Measurements from ENCODE around the gene CTNND2.
"Not testable (repeated sequence)": the region's sequence is repeated elsewhere in the genome, so short reads cannot be mapped to it uniquely, and the experiment has no call there.

CTNND2 gene

GRCh38 chr5:11143456-11144267 lies 760.6 kb downstream of the CTNND2 start:
- DNase-seq, result no peak

DNA sequence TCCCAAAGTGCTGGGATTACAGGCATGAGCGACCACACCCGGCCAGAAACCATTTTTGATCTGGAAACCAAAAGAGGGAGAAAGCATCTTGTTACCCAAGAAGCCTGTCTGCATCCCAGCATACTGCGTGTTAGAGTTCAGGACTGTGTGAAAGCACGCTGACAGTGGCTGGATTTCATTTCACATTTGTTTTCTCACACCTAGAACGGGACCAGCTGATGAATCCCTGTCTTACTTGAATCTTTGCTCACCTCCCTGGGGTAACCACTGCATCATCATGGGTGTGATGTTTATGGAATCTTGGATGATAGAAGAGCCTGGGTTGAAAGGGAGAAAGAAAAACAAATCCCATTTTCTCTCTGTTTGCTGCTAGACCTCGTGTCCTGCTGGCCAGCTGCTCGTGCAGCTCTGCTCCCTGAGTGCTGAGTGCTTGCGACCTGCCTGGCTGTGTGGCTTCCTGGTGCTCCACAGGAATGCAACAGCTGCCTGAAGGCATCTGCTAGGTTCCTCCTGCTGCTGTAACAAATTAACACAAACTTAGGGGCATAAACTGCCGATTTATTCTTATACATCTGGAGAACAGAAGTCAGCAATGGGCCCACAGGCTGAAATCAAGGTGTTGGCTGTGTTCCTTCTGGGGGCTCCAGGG lies 764.9 kb downstream of the CTNND2 start:
- no peak for DNase-seq

DNA sequence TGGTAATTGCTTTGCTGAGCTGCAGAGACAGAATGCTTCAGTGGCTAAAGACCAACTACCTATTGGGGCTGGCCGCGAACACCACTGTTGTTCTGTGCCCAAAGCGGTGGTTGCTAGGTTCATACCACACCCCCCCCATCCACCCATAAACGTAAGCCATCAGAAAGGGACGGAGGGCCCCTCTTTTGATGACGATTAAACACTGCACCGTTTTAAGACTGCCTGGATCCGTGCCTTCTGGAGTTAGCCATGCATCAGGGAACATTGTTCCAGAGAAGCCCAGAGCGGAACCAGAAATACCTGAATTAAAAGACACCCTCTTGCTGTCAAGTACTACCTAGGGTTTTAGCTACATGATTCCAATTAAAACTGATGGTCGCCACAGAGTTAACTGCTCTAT lies 774.1 kb downstream of the CTNND2 start:
- DNase-seq, result no peak

DNA sequence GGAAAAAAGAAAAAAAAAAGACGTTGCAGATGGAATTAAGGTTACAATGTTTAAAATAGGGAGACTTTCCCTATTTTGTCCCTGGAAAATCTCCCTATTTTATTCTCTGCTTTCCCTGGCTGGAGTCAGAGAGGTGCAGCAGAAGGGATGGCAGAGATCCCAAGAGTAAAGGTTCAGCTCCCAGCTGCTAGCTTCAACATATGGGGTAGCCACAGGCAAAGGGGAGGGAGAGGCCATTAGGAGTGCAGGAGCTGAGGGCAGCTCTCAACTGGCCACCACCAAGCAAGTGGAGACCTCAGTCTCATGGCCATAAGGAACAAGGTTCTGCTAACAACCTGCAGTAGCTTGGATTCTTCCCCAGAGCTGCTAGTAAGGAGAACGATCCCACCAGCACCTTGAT lies 776.2 kb downstream of the CTNND2 start:
- no peak for DNase-seq

DNA sequence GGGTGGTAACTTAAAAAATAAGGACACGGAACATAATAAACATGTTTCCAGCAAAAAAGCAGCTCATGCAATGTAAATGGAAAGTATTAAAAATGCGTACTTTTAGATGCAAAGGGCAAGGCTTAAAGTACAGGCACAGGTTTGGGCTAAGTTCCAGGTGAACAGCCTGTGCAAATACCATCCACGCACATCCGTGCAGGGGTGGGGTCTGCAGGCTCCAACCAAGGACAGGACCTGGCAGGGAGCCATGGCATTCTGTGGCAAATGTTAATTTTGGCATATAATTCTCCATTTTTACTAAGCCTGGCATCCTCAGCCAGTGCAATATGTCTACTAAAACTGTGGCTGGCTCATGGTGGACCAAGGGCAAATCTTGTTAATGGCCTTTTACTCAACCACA lies 777.4 kb downstream of the CTNND2 start:
- no peak for DNase-seq

DNA sequence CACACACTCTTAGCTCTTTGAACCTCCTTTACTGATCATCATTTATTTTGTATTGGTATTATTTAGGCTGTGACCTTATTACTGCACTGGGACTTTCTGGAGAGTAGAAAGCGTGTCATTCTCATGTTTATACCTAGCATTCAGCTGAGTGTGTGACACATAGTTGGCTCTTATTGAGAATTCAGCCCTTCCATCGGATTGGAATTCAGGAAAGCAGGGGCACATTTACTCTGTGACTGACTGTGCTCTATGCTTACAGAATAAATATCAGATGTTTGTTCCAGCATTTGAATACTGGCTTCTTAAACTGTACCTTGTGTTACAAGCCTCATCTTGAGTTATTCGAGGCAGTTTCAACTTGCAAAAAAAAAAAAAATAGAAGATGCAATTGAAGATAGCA lies 782.4 kb downstream of the CTNND2 start:
- no peak for DNase-seq

DNA sequence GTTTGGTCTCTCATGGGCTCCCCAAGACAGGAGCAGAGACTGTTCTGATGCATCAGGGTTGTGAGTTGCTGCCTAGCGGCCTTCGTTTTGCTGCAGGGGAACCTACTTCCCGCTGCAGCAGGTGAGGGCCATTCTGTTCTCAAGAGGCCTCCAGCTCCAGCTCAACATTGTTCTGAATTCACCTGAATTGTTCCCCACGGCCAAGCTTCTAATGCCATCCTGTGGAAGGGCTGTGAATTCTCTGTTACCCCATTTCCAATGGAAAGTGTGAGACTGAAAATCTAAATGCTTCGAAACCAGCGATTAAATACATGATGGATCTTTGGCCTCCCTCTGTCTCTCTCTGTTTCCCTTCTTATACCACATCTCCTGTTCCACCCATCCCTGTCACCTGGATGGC lies 794.1 kb downstream of the CTNND2 start:
- DNase-seq, result no peak

GRCh38 chr5:11105696-11106095 lies 798.5 kb downstream of the CTNND2 start:
- DNase-seq, result no peak

DNA sequence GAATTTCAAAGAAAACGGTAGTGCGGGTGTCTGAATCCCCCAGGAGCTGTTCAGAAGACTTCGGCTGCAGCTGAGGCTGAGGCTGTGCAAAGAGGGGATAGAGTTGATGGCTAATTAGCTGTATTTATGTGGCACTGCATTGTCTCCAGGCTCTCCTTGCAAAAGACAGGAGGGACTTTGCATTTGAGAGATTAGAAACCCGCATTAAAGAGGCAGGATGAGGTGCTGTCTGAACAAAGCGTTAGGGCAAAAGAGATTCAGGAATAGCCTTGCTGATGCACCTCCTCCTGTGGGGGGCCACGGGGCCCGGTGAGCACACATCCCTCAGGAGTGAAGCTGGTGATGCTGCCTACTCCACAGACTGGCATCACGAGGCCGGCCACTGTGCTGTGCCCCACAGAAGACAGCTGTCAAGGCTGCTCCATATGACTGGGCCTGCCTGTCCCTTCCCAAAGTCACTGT lies 799.6 kb downstream of the CTNND2 start:
- no peak for DNase-seq

GRCh38 chr5:11104210-11104609 lies 800.0 kb downstream of the CTNND2 start:
- DNase-seq, result no peak

DNA sequence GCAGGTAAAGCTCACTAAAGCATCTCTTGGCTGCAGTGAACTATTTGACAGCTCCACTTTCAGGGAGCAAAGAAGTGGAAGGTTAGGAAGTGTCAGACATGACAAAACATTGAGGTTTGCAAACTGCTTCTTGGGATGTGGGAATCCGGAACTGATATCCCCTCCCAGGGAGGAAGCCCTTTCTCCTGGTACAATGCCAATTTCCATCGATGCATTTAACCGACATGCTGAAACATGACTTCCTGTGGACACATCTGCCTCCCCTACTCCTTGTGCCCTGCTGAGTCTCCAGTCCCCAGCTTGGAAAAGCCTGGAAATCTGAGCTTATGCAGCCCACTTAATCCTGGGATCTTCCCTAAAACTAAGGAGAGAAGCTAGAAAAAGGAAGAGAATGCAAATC lies 820.1 kb downstream of the CTNND2 start:
- DNase-seq, result no peak

DNA sequence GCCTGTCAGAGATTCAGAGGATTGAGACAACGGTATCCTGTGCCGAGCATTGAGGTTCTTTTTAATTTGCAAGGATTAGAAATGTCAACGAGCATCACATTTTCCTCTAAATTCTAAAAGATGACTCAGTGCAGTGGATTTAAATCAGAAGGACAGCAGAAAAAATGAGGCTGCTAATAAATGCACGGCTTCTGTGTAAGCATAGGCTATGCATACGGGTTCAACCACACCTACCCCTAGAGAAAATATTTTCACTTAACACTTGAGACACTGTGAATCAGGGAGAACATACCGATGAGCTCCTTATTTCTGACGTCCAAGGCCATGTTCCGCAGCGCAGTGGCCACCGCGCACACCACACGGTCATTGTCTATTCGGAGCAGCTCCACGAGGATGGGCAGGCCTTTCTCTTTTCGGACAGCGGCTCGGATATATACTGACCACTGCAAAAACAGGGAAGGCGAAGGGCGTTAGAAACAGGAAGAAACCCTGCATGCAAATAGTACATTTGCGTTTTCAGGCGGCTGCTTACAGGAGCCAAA lies 821.8 kb downstream of the CTNND2 start:
- no peak for DNase-seq

DNA sequence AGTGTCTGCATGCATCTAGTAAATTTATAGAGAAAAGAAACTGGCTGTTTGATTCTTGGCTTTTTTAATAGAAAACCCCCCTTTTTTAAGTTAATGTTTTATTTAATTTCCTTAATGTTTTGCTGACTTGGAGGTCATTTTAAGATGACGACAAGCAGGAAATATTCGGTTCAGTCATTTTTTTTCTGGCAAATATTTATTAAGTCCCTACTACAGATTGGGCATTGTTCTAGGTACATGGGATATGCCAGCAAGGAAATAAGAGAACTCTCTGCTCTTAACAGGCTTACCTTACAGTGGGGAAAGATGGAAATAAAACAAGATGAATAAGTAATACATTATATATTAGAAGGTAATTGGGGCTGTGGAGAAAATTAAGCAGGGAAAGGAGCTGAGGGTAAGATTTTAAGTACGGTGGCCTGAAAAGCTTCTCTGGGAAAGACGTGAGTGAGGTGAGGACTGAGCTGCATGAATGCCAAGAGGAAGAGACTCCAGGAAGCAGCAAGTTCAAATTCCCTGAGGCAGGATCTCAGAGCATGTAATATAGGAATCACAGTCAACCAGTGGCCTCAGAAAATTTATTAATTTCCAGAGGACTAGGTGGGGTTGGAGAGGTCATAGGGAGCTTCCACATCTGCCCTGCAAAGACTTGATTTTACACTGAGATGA lies 827.2 kb downstream of the CTNND2 start:
- DNase-seq, result no peak

GRCh38 chr5:11075035-11075805 lies 829.0 kb downstream of the CTNND2 start:
- no peak for DNase-seq

DNA sequence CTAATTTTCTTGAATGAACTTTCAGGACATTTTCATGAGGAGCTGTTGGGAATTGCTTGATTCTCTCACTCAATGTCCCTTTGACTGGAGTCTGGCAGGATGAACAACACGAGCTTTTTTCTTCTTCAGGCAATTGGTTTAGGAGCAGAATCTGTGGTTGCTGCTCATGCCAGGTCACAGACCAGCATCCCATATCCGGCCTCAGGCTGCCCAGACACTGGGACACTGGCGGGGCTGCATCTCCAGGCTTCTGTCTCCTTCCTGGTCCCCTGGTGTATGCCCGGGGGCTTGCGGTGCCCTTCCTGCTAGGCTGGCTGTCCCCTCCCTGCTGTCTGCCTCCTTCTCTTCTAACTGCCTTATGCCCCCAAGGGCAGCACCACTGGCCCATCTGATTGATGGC lies 831.7 kb downstream of the CTNND2 start:
- DNase-seq, result no peak

- DNase-seq, result no peak
Observed at GRCh38 chr5:11072076-11072475, 832.2 kb downstream of the CTNND2 start.

DNA sequence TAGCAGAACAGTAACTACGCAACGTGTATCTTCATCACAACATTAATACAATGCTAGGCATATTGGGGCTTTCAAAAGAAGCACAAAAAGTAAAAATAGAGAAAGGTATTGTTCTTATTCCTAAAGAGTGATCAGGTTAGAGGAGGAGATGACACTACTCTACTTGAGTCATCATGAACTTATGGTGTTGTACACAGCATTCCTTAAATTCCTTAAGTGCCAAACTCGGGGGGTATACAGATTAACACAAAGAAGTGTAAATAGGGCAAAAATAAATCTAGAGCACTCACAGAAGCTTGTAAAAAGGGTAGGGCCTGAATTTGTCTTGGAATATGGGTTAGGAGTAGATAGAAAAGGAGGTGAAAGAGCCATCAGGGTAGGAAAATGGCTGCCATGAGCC lies 835.2 kb downstream of the CTNND2 start:
- DNase-seq, result no peak

- DNase-seq, result not testable (repeated sequence)
Observed at GRCh38 chr5:11065723-11066122, 838.5 kb downstream of the CTNND2 start.

DNA sequence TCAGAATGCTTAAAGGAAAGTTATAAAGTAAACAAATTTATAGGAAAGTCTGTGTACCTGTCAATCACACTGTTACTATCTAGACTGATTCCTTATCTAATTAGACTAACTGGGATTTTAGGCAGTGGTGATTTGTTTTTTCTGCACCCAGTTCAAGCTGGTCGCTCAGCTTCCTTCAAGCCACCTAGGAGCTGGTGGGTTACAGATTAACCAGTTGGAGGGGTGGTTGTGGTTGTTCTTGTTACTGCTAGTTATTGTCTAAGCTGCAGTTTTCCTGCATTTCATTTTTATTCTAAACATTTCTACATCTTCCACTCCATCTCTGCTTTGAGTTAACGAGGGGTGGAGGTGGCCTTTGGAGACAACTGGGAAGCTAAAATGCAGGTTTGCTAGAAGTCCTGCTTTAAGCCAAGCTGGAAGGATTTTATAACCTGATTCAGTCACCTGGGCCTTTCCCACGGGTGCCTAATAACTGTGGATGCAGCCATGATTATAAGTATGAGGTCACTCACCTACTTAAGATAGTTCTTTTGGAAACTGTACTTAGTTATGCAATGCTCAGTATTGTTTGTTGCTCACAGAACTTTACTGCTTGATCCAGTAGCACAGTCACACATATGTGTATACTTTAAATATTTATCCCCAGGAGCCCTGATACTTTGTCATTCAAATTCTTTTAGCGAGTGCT lies 839.3 kb downstream of the CTNND2 start:
- DNase-seq, result no peak

DNA sequence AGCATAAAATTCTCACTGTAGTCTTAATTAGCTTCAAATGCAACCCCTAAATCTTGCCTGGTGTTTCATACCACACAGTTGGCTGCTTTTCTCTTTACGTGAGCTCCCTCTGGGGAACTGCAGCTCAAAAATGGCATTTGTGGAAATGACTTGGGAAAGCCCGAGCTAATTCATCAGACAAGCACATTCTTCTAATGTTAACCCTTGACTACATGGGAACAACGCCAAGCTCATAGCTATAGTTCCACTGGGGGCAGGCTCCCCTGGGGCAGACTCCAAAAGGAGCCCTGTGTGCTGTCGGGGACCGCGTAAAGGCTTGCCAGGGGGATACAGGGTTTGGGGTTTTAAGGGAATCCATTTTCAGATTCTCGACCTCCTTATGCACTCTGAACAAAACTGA lies 841.8 kb downstream of the CTNND2 start:
- no peak for DNase-seq

GRCh38 chr5:11056560-11056959 lies 847.7 kb downstream of the CTNND2 start:
- DNase-seq, result no peak

DNA sequence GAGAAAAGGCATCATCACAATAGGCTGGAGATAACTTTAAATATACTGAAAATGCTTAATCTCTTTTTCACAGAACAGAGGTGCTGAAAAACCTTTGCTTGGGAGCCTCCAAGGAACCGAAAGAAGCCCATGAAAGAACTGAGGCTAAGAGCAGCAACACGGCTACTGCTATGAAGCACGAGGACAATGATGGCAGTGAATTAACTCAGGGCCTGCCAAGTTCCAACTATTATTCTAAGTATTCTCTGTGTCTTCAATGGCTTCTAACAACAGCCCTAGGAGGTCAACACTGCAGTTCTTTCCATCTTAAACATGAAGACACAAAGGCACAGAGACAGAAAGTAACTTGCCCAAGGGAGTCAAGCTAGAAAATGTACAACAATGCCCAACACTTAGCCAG lies 850.2 kb downstream of the CTNND2 start:
- no peak for DNase-seq

All from MV-4-11 (cell line).